GM21381 (cell line): ENCODE results near the gene ROMO1.
"Not testable (repeated sequence)": the region's sequence is repeated elsewhere in the genome, so short reads cannot be mapped to it uniquely, and the experiment has no call there.

Experiments used
- ATAC-seq: cut with Tn5 transposase; IDR thresholded peaks from one replicate; pipeline ENCODE4 v1.9.1; 2021; ENCODE audit warnings: mild to moderate bottlenecking, moderate library complexity; ENCODE audit not compliant: unreplicated experiment

ROMO1 gene

DNA sequence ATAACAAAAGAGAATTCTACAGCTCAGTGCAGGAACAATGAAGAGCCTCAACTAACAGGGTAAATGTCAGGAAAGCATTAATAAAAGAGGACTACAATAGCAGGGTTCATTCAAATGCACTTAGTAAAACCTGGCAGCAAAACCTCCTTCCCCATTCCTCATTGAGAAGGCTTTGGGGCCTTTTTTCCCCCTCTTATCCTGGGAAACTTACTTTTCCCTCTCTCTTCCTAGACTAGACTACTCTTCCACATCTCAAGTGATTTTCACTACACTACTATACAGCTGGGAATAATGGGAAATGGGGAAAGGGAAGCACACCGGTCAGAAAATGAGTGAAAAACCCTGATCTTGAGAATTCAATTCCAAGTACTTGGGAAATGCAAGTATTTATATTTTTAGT is 10.1 kb downstream of the ROMO1 start:
- no peak for ATAC-seq

GRCh38 chr20:35710039-35710438 is 10.8 kb downstream of the ROMO1 start:
- no peak for ATAC-seq

GRCh38 chr20:35710884-35711587 is 11.8 kb downstream of the ROMO1 start:
- ATAC-seq: no peak

DNA sequence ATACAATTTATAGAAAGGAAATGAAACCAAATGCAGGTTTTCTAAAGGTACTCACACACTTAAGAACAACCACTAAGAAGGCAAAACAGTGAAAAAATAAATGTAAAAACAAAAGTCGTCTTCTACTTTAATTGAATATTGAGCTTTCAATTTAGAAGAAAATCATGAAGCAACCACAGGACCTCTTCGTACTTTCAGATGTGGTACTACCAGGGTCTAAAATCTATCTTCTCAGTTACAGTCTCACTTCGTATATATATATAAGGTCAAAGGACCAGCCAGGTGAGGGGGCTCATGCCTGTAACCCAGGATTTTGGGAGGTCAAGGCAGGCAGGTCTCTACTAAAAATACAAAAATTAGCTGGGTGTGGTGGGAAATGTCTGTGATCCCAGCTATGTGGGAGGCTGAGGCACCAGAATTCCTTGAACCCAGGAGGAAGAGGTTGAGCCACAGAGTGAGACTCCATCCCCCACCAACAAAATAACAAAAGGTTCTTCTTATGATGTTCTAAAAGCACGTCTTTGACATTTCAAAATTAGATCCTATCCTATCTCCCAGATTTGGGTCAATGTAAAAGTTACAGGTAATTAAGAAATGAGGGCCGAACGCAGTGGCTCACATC is 12.5 kb downstream of the ROMO1 start:
- no peak for ATAC-seq

DNA sequence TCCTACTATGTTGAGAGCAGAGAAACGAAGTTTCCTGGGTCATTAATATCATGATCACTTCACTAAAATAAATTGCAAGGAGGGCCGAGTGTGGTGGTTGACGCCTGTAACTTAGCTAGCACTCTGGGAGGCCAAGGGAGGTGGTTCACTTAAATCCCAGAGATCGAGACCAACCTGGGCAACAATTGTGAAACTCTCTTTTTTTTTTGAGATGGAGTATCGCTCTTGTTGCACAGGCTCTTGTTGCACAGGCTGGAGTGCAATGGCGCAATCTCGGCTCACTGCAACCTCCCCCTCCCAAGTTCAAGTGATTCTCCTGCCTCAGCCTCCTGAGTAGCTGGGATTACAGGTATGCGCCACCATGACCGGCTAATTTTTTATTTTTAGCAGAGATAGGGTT is 13.9 kb downstream of the ROMO1 start:
- ATAC-seq: not testable (repeated sequence)

DNA sequence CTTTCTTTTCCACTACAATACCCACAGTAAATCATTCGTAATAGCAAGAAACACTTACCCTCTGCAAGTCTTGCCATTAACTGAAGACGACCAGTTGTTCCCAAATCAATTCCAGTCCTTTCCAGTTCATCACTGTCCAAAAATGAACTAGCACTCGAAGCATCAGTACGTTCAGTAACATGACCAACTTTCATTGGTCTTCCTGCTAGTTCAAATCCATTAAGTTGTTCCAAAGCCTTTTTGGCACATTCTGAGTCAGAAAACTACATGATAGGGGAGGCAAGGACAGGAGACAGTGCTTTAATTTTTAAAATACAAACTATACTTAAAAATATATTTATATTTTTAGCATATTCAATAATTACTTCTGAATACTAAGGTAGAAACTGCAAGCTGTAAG is 14.9 kb downstream of the ROMO1 start:
- ATAC-seq: no peak

DNA sequence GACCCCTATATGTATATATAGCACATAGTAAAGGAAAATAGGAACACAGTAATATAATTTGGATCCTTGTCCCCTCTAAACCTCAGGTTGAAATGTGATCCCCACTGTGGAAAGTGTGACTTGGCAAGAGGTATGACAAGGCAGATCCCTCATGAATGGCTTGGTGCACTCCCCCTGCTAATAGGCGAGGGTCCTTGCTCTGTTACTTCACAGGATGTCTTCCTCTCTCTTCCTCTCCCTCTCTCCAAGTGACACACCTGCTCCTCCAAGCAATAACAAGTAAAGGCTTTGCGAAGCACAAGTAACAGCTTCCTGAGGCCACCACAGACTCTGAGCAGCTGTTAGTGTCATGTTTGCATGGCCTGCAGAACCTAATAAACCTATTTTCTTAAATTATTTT is 16.4 kb downstream of the ROMO1 start:
- ATAC-seq: no peak

DNA sequence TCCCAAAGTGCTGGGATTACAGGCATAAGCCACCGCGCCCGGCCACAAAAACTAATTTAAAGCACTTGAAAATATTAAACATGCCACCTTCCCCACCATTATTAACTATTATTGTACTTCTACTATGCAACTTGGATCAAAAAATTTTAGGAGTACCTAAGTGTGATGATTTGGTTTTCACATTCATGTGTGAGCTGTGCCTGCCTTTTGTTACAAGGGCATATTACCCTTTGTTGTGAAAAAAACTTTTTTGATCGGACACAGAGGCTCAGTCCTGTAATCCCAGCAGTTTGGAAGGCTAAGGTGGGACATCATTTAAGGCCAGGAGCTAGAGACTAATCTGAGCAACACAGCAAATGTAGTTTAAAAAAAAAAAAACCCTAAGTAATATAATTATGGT is 17.1 kb downstream of the ROMO1 start:
- no peak for ATAC-seq

DNA sequence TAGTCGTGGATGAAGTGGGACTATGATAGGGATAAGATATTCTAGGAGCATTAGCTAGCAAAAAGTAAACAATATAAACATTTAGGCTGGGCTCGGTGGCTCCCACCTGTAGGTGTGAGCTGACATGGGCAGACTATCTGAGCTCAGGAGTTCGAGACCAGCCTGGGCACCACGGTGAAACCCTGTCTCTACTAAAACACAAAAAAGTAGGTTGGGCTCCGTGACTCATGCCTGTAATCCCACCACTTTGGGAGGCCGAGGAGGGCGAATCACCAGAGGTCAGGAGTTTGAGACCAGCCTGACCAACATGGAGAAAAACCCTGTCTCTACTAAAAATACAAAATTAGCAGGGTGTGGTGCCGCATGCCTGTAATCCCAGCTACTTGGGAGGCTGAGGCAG is 19.1 kb downstream of the ROMO1 start:
- ATAC-seq: not testable (repeated sequence)

DNA sequence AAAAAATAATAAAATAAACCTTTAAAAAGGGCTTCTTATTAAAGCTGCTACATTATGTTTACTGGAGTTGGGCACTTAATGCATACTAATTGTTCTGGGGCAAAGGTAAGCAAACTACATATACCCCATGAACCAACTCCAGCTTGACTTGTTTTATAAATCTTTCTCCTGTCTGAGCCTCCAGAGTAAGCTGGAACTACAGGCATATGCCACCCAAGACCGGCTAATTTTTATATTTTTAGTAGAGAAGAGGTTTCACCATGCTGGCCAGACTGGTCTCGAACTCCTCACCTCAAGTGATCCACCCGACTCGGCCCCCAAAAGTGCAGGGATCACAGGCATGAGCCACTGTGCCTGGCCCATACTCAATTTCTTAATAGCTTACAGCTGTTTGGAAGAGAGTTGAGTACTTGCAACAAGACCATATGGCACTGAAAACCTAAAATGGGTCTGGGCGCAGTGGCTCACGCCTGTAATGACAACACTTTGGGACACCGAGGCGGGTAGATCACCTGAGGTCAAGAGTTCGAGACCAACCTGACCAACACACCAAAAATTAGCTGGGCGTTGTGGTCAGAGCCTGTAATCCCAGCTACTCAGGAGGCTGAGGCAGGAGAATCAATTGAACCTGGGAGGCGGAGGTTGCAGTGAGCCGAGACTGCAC is 19.9 kb downstream of the ROMO1 start:
- no peak for ATAC-seq

- ATAC-seq: no peak
Observed at GRCh38 chr20:35719717-35720116, 20.5 kb downstream of the ROMO1 start.

GRCh38 chr20:35720165-35721123 is 21.2 kb downstream of the ROMO1 start:
- no peak for ATAC-seq

- ATAC-seq: no peak
Observed at GRCh38 chr20:35721219-35721618, 22.0 kb downstream of the ROMO1 start.

GRCh38 chr20:35721621-35722020 is 22.4 kb downstream of the ROMO1 start:
- no peak for ATAC-seq

- not testable (repeated sequence) for ATAC-seq
Observed at GRCh38 chr20:35723275-35723639, 24.1 kb downstream of the ROMO1 start.

DNA sequence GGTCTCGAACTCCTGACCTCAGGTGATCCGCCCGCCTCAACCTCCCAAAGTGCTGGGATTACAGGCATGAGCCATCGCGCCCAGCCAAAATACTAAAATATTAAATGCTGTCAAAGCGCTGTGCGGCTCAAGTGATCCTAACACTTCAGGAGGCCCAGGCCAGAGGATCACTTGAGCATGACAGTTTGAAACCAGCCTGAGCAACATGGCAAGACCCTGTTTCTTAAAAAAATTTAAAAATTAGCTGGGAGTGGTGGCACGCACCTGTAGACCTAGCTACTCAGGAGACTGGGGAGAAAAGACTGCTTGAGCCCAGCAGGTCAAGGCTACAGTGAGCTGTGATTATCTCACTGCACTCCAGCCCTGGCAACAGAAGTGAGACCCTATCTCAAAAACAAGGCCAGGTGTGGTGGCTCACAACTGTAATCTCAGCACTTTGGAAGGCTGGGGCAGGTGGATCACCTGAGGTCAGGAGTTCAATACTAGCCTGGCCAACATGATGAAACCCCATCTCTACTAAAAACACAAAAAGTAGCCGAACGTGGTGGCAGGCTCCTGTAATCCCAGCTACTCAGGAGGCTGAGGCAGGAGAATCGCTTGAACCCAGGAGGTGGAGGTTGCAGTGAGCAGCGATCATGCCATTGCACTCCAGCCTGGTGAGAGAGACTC is 24.6 kb downstream of the ROMO1 start:
- not testable (repeated sequence) for ATAC-seq

- no peak for ATAC-seq
Observed at GRCh38 chr20:35724321-35725230, 25.4 kb downstream of the ROMO1 start.

GRCh38 chr20:35726842-35727711 is 27.9 kb downstream of the ROMO1 start:
- no peak for ATAC-seq
